Measurements from ENCODE around the gene SH2B3. TPM values are rescaled to one million over a fixed set of nuclear protein-coding genes. Genes with fewer than 3 reads are reported as not detected.
A peak's percentile ranks its signal among the peaks of the same experiment; 100 is the strongest.

SH2B3 gene
- total and polyA plus RNA-seq, 2 of the 13 experiments (the other 11 are each of a cell fraction or from before 2014, with no cell fraction given) = 6.8 to 6.9 TPM

DNA sequence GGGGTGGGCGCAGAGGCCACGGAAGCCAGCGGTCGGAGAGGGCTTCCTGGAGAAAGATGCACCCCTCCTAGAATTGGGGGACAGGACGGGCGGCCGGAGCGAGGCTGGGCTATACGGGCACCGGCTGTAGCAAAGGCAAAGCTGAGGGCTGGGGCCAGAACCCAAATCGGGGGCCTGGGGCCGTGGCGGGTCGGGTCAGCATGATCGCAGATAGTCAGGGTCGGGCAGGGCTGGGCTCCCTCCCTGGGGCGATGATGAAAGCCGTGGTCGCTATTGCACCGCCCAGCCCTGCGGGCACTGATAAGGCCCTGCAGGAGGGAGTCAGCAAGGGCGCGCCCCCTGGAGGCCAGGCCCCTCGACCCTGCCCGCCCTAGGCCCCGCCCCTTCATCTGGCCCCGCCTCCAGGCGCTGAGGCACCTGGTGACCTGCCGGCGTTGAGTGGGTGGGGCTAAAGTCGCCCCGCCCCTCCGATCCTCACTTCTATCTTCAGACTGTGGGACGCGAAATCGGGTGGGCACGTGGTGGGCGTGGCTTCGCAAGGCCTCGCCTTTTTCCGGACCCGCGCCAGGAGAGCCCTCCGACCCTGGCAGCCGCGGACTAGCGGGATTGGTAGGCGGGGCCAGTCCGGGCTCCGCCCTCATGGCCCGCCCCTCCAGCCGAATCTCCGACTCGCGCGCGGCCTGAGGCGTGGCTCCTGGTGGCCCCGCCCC lies 419 bp upstream of the SH2B3 start (continued):
- TF ChIP-seq, protein P1, sequence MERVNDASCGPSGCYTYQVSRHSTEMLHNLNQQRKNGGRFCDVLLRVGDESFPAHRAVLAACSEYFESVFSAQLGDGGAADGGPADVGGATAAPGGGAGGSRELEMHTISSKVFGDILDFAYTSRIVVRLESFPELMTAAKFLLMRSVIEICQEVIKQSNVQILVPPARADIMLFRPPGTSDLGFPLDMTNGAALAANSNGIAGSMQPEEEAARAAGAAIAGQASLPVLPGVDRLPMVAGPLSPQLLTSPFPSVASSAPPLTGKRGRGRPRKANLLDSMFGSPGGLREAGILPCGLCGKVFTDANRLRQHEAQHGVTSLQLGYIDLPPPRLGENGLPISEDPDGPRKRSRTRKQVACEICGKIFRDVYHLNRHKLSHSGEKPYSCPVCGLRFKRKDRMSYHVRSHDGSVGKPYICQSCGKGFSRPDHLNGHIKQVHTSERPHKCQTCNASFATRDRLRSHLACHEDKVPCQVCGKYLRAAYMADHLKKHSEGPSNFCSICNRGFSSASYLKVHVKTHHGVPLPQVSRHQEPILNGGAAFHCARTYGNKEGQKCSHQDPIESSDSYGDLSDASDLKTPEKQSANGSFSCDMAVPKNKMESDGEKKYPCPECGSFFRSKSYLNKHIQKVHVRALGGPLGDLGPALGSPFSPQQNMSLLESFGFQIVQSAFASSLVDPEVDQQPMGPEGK (CRISPR knock-in tag; IDR thresholded peaks at IDR 0.05) = peak; percentile 61
- TF ChIP-seq ZNF12 (CRISPR knock-in tag; IDR thresholded peaks at IDR 0.05) = peak; percentile 85
- TF ChIP-seq, protein P2, sequence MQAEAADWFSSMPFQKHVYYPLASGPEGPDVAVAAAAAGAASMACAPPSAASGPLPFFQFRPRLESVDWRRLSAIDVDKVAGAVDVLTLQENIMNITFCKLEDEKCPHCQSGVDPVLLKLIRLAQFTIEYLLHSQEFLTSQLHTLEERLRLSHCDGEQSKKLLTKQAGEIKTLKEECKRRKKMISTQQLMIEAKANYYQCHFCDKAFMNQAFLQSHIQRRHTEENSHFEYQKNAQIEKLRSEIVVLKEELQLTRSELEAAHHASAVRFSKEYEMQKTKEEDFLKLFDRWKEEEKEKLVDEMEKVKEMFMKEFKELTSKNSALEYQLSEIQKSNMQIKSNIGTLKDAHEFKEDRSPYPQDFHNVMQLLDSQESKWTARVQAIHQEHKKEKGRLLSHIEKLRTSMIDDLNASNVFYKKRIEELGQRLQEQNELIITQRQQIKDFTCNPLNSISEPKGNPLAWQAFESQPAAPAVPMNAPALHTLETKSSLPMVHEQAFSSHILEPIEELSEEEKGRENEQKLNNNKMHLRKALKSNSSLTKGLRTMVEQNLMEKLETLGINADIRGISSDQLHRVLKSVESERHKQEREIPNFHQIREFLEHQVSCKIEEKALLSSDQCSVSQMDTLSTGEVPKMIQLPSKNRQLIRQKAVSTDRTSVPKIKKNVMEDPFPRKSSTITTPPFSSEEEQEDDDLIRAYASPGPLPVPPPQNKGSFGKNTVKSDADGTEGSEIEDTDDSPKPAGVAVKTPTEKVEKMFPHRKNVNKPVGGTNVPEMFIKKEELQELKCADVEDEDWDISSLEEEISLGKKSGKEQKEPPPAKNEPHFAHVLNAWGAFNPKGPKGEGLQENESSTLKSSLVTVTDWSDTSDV (CRISPR knock-in tag; IDR thresholded peaks at IDR 0.05) = no peak
- no peak for TF ChIP-seq SRSF9 (IDR thresholded peaks at IDR 0.05; ENCODE audit: borderline replicate concordance, insufficient read depth, low read depth, low read length, poor library complexity, severe bottlenecking)
- TF ChIP-seq, protein P3, sequence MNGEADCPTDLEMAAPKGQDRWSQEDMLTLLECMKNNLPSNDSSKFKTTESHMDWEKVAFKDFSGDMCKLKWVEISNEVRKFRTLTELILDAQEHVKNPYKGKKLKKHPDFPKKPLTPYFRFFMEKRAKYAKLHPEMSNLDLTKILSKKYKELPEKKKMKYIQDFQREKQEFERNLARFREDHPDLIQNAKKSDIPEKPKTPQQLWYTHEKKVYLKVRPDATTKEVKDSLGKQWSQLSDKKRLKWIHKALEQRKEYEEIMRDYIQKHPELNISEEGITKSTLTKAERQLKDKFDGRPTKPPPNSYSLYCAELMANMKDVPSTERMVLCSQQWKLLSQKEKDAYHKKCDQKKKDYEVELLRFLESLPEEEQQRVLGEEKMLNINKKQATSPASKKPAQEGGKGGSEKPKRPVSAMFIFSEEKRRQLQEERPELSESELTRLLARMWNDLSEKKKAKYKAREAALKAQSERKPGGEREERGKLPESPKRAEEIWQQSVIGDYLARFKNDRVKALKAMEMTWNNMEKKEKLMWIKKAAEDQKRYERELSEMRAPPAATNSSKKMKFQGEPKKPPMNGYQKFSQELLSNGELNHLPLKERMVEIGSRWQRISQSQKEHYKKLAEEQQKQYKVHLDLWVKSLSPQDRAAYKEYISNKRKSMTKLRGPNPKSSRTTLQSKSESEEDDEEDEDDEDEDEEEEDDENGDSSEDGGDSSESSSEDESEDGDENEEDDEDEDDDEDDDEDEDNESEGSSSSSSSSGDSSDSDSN (CRISPR knock-in tag; IDR thresholded peaks at IDR 0.05) = peak; percentile 32; the same call in 1 of the 2 replicates
- TF ChIP-seq FOXC1 (CRISPR knock-in tag; IDR thresholded peaks at IDR 0.05; ENCODE audit: borderline replicate concordance) = peak; percentile 56; the same call in 1 of the 2 replicates
- TF ChIP-seq, protein P4, sequence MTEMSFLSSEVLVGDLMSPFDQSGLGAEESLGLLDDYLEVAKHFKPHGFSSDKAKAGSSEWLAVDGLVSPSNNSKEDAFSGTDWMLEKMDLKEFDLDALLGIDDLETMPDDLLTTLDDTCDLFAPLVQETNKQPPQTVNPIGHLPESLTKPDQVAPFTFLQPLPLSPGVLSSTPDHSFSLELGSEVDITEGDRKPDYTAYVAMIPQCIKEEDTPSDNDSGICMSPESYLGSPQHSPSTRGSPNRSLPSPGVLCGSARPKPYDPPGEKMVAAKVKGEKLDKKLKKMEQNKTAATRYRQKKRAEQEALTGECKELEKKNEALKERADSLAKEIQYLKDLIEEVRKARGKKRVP (CRISPR knock-in tag; IDR thresholded peaks at IDR 0.05) = peak; percentile 35 to 100; a peak in 2 of 4 replicates
- TF ChIP-seq, protein P5, sequence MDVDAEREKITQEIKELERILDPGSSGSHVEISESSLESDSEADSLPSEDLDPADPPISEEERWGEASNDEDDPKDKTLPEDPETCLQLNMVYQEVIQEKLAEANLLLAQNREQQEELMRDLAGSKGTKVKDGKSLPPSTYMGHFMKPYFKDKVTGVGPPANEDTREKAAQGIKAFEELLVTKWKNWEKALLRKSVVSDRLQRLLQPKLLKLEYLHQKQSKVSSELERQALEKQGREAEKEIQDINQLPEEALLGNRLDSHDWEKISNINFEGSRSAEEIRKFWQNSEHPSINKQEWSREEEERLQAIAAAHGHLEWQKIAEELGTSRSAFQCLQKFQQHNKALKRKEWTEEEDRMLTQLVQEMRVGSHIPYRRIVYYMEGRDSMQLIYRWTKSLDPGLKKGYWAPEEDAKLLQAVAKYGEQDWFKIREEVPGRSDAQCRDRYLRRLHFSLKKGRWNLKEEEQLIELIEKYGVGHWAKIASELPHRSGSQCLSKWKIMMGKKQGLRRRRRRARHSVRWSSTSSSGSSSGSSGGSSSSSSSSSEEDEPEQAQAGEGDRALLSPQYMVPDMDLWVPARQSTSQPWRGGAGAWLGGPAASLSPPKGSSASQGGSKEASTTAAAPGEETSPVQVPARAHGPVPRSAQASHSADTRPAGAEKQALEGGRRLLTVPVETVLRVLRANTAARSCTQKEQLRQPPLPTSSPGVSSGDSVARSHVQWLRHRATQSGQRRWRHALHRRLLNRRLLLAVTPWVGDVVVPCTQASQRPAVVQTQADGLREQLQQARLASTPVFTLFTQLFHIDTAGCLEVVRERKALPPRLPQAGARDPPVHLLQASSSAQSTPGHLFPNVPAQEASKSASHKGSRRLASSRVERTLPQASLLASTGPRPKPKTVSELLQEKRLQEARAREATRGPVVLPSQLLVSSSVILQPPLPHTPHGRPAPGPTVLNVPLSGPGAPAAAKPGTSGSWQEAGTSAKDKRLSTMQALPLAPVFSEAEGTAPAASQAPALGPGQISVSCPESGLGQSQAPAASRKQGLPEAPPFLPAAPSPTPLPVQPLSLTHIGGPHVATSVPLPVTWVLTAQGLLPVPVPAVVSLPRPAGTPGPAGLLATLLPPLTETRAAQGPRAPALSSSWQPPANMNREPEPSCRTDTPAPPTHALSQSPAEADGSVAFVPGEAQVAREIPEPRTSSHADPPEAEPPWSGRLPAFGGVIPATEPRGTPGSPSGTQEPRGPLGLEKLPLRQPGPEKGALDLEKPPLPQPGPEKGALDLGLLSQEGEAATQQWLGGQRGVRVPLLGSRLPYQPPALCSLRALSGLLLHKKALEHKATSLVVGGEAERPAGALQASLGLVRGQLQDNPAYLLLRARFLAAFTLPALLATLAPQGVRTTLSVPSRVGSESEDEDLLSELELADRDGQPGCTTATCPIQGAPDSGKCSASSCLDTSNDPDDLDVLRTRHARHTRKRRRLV (CRISPR knock-in tag; IDR thresholded peaks at IDR 0.05) = no peak
- TF ChIP-seq HNF4A (CRISPR knock-in tag; IDR thresholded peaks at IDR 0.05) = no peak
- TF ChIP-seq GATAD2A (CRISPR knock-in tag; IDR thresholded peaks at IDR 0.05) = peak; percentile 60
- TF ChIP-seq MIER3 (CRISPR knock-in tag; IDR thresholded peaks at IDR 0.05; ENCODE audit: borderline replicate concordance) = peak; percentile 40; the same call in 1 of the 2 replicates
- no peak for TF ChIP-seq MBNL3 (CRISPR knock-in tag; conservative IDR thresholded peaks at IDR 0.05)
- no peak for TF ChIP-seq ZNF570 (CRISPR knock-in tag; IDR thresholded peaks at IDR 0.05; ENCODE audit: borderline replicate concordance)
- peak; percentile 37 for TF ChIP-seq STAG1 (CRISPR knock-in tag; IDR thresholded peaks at IDR 0.05)
- no peak; the same call in 1 of the 2 replicates for TF ChIP-seq KDM4B (CRISPR knock-in tag; IDR thresholded peaks at IDR 0.05)

Data from HepG2 (cell line).